ENCODE results near the gene LPAR1. TPM values are rescaled to one million over a fixed set of nuclear protein-coding genes. Genes with fewer than 3 reads are reported as not detected.

Gene LPAR1
- total RNA-seq, 4 donors from 2014 or later = 27.1 to 65.4 (median 47.6) TPM

GRCh38 chr9:110912419-110913291 is 125.6 kb downstream of the LPAR1 start:
- 54 to 63% methylated on average over 4 to 7 of the region's 7 CpGs for WGBS, 2 donors (ENCODE audit: low coverage in 1 of 2)
- peaks cover 0 to 3% (median 0%) of the 10 kb centered on the region in 3 donors for H3K4me1 ChIP-seq
- H3K27ac ChIP-seq = peak overlapping the region; percentile 14 to 72 (median 53)
- H3K4me3 ChIP-seq = no peak overlapping the region
- H3K9me3 ChIP-seq = peaks cover 0 to 18% (median 0%) of the 10 kb centered on the region in 3 donors
- peak; percentile 88 for TF ChIP-seq POLR2AphosphoS5 (IDR thresholded peaks at IDR 0.05)
- TF ChIP-seq, protein P1, sequence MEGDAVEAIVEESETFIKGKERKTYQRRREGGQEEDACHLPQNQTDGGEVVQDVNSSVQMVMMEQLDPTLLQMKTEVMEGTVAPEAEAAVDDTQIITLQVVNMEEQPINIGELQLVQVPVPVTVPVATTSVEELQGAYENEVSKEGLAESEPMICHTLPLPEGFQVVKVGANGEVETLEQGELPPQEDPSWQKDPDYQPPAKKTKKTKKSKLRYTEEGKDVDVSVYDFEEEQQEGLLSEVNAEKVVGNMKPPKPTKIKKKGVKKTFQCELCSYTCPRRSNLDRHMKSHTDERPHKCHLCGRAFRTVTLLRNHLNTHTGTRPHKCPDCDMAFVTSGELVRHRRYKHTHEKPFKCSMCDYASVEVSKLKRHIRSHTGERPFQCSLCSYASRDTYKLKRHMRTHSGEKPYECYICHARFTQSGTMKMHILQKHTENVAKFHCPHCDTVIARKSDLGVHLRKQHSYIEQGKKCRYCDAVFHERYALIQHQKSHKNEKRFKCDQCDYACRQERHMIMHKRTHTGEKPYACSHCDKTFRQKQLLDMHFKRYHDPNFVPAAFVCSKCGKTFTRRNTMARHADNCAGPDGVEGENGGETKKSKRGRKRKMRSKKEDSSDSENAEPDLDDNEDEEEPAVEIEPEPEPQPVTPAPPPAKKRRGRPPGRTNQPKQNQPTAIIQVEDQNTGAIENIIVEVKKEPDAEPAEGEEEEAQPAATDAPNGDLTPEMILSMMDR (IDR thresholded peaks at IDR 0.05) = no peak
- H3K36me3 ChIP-seq = no peaks in the 10 kb centered on the region
- H3K27me3 ChIP-seq = no peaks in the 10 kb centered on the region
- ATAC-seq = peak; percentile 84

DNA sequence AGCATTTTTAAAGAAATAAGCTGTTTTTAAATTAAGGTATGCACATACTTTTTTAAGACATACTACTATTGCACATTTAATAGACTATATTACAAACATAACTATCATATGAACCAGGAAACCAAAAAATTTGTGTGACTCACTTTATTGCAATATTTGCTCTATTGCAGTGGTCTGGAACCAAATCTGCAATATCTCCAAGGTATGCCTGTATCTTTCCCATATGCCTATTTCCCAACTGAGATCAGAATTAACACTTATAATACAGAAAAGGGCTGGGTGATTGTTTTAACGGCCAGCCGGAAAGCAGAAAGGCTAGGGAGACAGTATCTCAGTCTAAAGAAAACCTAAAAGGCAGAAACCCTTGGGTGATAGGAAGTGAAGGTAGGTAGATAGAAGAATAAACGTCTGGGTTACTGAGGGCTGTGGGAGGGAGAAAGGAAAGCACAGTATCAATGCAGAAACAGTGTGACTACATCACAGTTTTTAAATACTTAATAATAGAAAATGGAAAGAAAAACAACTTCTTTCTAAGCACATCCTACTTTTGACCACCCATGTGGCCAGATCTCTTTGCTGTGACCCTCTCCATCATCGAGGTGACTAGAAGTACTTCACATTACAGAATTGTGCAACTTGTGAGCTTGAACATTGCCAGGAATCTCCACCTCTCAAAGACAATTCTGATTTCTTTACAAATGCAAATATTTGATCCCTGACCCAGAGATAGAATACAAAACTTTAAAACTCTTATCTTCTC is 126.4 kb downstream of the LPAR1 start:
- no peaks in the 10 kb centered on the region for H3K27me3 ChIP-seq
- TF ChIP-seq POLR2A (IDR thresholded peaks at IDR 0.05) (no peak), POLR2AphosphoS5 (IDR thresholded peaks at IDR 0.05) (no peak), EP300 (IDR thresholded peaks at IDR 0.05) (no peak)
- TF ChIP-seq, protein P1 (IDR thresholded peaks at IDR 0.05) = no peak
- peak; percentile 75 for ATAC-seq
- H3K4me3 ChIP-seq = no peak overlapping the region
- 31 to 56% methylated on average over 3 to 4 of the region's 4 CpGs for WGBS, 2 donors (ENCODE audit: low coverage in 1 of 2)
- H3K9me3 ChIP-seq = peaks cover 0 to 18% (median 0%) of the 10 kb centered on the region in 3 donors
- H3K4me1 ChIP-seq = peaks cover 0 to 3% (median 0%) of the 10 kb centered on the region in 3 donors
- peak overlapping the region in 3 of 4 donors; percentile 14 to 72 (median 53) for H3K27ac ChIP-seq
- no peaks in the 10 kb centered on the region for H3K36me3 ChIP-seq

DNA sequence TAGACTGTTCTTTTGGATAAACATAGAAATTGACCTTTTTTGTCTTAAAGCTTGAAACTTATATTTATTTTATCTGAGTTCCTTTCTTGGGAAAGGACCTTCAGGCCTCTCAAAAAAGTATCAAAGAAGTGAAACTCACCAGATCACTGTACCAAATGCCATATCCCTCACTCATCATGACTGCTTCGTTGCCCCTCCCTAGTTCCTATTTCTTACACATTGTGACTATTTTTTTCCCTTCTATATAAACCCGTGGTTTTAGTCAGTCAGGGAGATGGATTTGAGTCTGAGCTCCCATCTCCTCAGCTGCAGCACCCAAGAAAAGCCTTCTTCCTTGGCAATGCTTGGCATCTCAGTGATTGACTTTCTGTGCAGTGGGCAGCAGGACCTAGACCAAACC is 129.4 kb downstream of the LPAR1 start:
- Histone ChIP-seq H3K36me3 (no peaks in the 10 kb centered on the region), H3K9me3 (peaks cover 0 to 18% (median 0%) of the 10 kb centered on the region in 3 donors), H3K27ac (no peak overlapping the region), H3K27me3 (no peaks in the 10 kb centered on the region), H3K4me3 (no peak overlapping the region), H3K4me1 (peaks cover 0 to 3% (median 0%) of the 10 kb centered on the region in 3 donors)
- ATAC-seq = no peak
- TF ChIP-seq POLR2AphosphoS5 (IDR thresholded peaks at IDR 0.05) (no peak), POLR2A (IDR thresholded peaks at IDR 0.05) (no peak), EP300 (IDR thresholded peaks at IDR 0.05) (no peak)
- TF ChIP-seq, protein P1 (IDR thresholded peaks at IDR 0.05) = no peak
- 83% methylated on average over 1 to 2 of the region's 2 CpGs for WGBS, 2 donors (ENCODE audit: low coverage in 1 of 2)

DNA sequence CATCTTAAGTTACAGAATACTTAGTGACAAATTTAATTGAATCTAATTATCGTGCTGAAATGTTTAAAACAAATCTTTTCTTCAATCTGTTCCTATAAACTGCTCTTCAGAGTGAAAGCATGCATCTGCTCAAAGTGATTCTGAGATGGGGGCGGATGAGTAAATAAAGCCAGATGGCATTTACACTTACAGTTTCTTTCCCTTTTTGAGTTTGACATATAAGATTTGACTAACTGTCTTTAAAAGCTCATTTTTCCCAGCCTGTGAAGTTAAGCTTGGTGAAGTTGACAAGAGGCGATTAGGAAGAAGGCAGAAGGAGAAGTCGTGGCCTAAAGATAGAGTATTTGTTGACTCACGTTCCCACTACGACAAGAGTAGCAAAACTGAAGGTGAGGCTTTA is 137.4 kb downstream of the LPAR1 start:
- Histone ChIP-seq H3K4me1 (peaks cover 0 to 14% (median 3%) of the 10 kb centered on the region in 3 donors), H3K36me3 (no peaks in the 10 kb centered on the region), H3K4me3 (no peak overlapping the region), H3K27me3 (no peaks in the 10 kb centered on the region), H3K9me3 (peaks cover 0 to 5% (median 0%) of the 10 kb centered on the region in 3 donors), H3K27ac (peak overlapping the region in 2 of 4 donors; percentile 14 to 22)
- 11 to 13% methylated on average over 6 of the region's 6 CpGs for WGBS, 2 donors (ENCODE audit: low coverage in 1 of 2)
- no peak for ATAC-seq
- TF ChIP-seq EP300 (IDR thresholded peaks at IDR 0.05) (no peak), POLR2A (IDR thresholded peaks at IDR 0.05) (no peak), POLR2AphosphoS5 (IDR thresholded peaks at IDR 0.05) (no peak)
- TF ChIP-seq, protein P1 (IDR thresholded peaks at IDR 0.05) = no peak
